Sigmoid colon (tissue), 4 donors: ENCODE data around the gene DYTN.

Experiments
- CTCF ChIP-seq, 4 experiments: fragments of 450-650 bp in 3 of 4; fragments of 200-600 bp in 1 of 4; IDR thresholded peaks; one replicate each; pipeline ENCODE4 v1.5.1; 2016 to 2019; ENCODE audit warnings: antibody characterized with exemption in 4 of 4, mild to moderate bottlenecking in 3 of 4, moderate library complexity in 2 of 4
- EP300 ChIP-seq, 4 donors: sonication (generic); formaldehyde crosslinking; IDR thresholded peaks; one replicate each; pipeline ENCODE4 v1.6.1; 2017; ENCODE audit warnings: antibody characterized with exemption in 4 of 4
- POLR2A ChIP-seq, 2 donors: fragments of 450-650 bp; IDR thresholded peaks; one replicate each; pipeline ENCODE4 v1.6.1; 2016; ENCODE audit warnings: antibody characterized with exemption in 2 of 2, mild to moderate bottlenecking in 2 of 2, moderate library complexity in 2 of 2
- POLR2AphosphoS5 ChIP-seq, 4 donors: sonication (generic); formaldehyde crosslinking; IDR thresholded peaks; one replicate each; pipeline ENCODE4 v1.6.1; 2017; ENCODE audit warnings: antibody characterized with exemption in 4 of 4

- TF ChIP-seq CTCF (IDR thresholded peaks at IDR 0.05), result no peak
- no peak for TF ChIP-seq EP300 (IDR thresholded peaks at IDR 0.05)
- no peak for TF ChIP-seq POLR2A (IDR thresholded peaks at IDR 0.05)
- no peak for TF ChIP-seq POLR2AphosphoS5 (IDR thresholded peaks at IDR 0.05)
These were observed 29.7 kb downstream of the DYTN start for GRCh38 chr2:206688453-206688852.
